ENCODE results near the gene TMEM132E. TPM values are rescaled to one million over a fixed set of nuclear protein-coding genes. Genes with fewer than 3 reads are reported as not detected.

Gene TMEM132E
- total and polyA plus RNA-seq, 12 donors = 0.07 to 1.1 (median 0.23) TPM; not detected in 1

GRCh38 chr17:34623856-34624766 is 44.7 kb downstream of the TMEM132E start:
- TF ChIP-seq CTCF (IDR thresholded peaks at IDR 0.05) (no peak), POLR2A (IDR thresholded peaks at IDR 0.05) (no peak)
- intact Hi-C loops (cut with DNase I) = no loop called here
- no peak for DNase-seq
- Histone ChIP-seq H3K4me3 (no peak overlapping the region), H3K27ac (no peak overlapping the region), H3K27me3 (peaks cover 24% of the 10 kb centered on the region), H3K9me3 (replicated peaks in 1 of 3) (no peaks in the 10 kb centered on the region), H3K36me3 (replicated peaks in 1 of 2) (no peaks in the 10 kb centered on the region), H3K4me1 (replicated peaks in 1 of 2) (peaks cover 0 to 4% of the 10 kb centered on the region in 2 donors)
- WGBS, 4 donors = 55 to 66% (median 59%) methylated on average over 12 of the region's 12 CpGs

GRCh38 chr17:34624767-34625383 is 45.5 kb downstream of the TMEM132E start:
- Histone ChIP-seq H3K27ac (no peak overlapping the region), H3K4me3 (no peak overlapping the region), H3K9me3 (replicated peaks in 1 of 3) (no peaks in the 10 kb centered on the region), H3K36me3 (replicated peaks in 1 of 2) (no peaks in the 10 kb centered on the region), H3K27me3 (peaks cover 24% of the 10 kb centered on the region), H3K4me1 (replicated peaks in 1 of 2) (peaks cover 0 to 4% of the 10 kb centered on the region in 2 donors)
- TF ChIP-seq POLR2A (IDR thresholded peaks at IDR 0.05) (no peak), CTCF (IDR thresholded peaks at IDR 0.05) (no peak)
- intact Hi-C loops (cut with DNase I) = no loop called here
- no peak for DNase-seq
- 47 to 63% (median 50%) methylated on average over 7 of the region's 7 CpGs for WGBS, 4 donors

GRCh38 chr17:34626121-34626681 is 46.8 kb downstream of the TMEM132E start:
- no peak for TF ChIP-seq POLR2A (IDR thresholded peaks at IDR 0.05)
- TF ChIP-seq CTCF (IDR thresholded peaks at IDR 0.05) = no peak
- intact Hi-C loops (cut with DNase I) = no loop called here
- 10 to 16% (median 15%) methylated on average over 15 to 53 of the region's 53 CpGs; no CpG with 5 or more reads in 1 of the 4 donors for WGBS, 4 donors

GRCh38 chr17:34628879-34629278 is 49.5 kb downstream of the TMEM132E start:
- DNase-seq = no peak
- no peaks in the 10 kb centered on the region for H3K9me3 ChIP-seq (replicated peaks in 1 of 3)
- TF ChIP-seq POLR2A (IDR thresholded peaks at IDR 0.05) = no peak
- no peak for TF ChIP-seq CTCF (IDR thresholded peaks at IDR 0.05)
- H3K27ac ChIP-seq = no peak overlapping the region
- WGBS, 4 donors = 79 to 83% (median 82%) methylated on average over 5 to 8 of the region's 8 CpGs
- intact Hi-C loops (cut with DNase I) = no loop called here
- peaks cover 0 to 4% of the 10 kb centered on the region in 2 donors for H3K4me1 ChIP-seq (replicated peaks in 1 of 2)
- peaks cover 30% of the 10 kb centered on the region for H3K27me3 ChIP-seq
- no peaks in the 10 kb centered on the region for H3K36me3 ChIP-seq (replicated peaks in 1 of 2)
- no peak overlapping the region for H3K4me3 ChIP-seq

More at GRCh38 chr17:34626121-34626681, 46.8 kb downstream of the TMEM132E start:
- no peak for DNase-seq
- Histone ChIP-seq H3K9me3 (replicated peaks in 1 of 3) (no peaks in the 10 kb centered on the region), H3K27ac (no peak overlapping the region), H3K4me3 (no peak overlapping the region), H3K36me3 (replicated peaks in 1 of 2) (no peaks in the 10 kb centered on the region), H3K4me1 (replicated peaks in 1 of 2) (peaks cover 0 to 4% of the 10 kb centered on the region in 2 donors), H3K27me3 (peaks cover 24% of the 10 kb centered on the region)

Data from adrenal gland (tissue), 12 donors.